HG02763 (cell line): ENCODE measurements around the gene MRPL44.
"Not testable (repeated sequence)": the region's sequence is repeated elsewhere in the genome, so short reads cannot be mapped to it uniquely, and the experiment has no call there.

Experiments used
- ATAC-seq: cut with Tn5 transposase; IDR thresholded peaks from one replicate; pipeline ENCODE4 v1.9.1; 2021; ENCODE audit warnings: mild to moderate bottlenecking, moderate library complexity; ENCODE audit not compliant: unreplicated experiment

MRPL44 gene

GRCh38 chr2:224000662-224001061 lies 43.4 kb downstream of the MRPL44 start:
- not testable (repeated sequence) for ATAC-seq

- no peak for ATAC-seq
Measured at GRCh38 chr2:224004105-224004695, 46.9 kb downstream of the MRPL44 start.

- no peak for ATAC-seq
Measured at GRCh38 chr2:224008702-224009261, 51.5 kb downstream of the MRPL44 start.

- no peak for ATAC-seq
Measured at GRCh38 chr2:224009605-224010315, 52.5 kb downstream of the MRPL44 start.

GRCh38 chr2:224011837-224012236 lies 54.6 kb downstream of the MRPL44 start:
- ATAC-seq: no peak

GRCh38 chr2:224014336-224014735 lies 57.1 kb downstream of the MRPL44 start:
- ATAC-seq: no peak

- ATAC-seq: no peak
Measured at GRCh38 chr2:224016963-224017362, 59.7 kb downstream of the MRPL44 start.
